ENCODE results near the gene NAALADL2.

Gene NAALADL2

GRCh38 chr3:175005193-175005592, 146.1 kb downstream of the NAALADL2 start:
- TF ChIP-seq, protein P1, sequence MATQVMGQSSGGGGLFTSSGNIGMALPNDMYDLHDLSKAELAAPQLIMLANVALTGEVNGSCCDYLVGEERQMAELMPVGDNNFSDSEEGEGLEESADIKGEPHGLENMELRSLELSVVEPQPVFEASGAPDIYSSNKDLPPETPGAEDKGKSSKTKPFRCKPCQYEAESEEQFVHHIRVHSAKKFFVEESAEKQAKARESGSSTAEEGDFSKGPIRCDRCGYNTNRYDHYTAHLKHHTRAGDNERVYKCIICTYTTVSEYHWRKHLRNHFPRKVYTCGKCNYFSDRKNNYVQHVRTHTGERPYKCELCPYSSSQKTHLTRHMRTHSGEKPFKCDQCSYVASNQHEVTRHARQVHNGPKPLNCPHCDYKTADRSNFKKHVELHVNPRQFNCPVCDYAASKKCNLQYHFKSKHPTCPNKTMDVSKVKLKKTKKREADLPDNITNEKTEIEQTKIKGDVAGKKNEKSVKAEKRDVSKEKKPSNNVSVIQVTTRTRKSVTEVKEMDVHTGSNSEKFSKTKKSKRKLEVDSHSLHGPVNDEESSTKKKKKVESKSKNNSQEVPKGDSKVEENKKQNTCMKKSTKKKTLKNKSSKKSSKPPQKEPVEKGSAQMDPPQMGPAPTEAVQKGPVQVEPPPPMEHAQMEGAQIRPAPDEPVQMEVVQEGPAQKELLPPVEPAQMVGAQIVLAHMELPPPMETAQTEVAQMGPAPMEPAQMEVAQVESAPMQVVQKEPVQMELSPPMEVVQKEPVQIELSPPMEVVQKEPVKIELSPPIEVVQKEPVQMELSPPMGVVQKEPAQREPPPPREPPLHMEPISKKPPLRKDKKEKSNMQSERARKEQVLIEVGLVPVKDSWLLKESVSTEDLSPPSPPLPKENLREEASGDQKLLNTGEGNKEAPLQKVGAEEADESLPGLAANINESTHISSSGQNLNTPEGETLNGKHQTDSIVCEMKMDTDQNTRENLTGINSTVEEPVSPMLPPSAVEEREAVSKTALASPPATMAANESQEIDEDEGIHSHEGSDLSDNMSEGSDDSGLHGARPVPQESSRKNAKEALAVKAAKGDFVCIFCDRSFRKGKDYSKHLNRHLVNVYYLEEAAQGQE (IDR thresholded peaks at IDR 0.05; ENCODE audit: low read depth) = no peak
- no peak for TF ChIP-seq ZBTB7A (IDR thresholded peaks at IDR 0.05; ENCODE audit: low read depth)
- TF ChIP-seq, protein P2, sequence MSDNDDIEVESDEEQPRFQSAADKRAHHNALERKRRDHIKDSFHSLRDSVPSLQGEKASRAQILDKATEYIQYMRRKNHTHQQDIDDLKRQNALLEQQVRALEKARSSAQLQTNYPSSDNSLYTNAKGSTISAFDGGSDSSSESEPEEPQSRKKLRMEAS (IDR thresholded peaks at IDR 0.05) = no peak
- no peak for TF ChIP-seq USF1 (IDR thresholded peaks at IDR 0.05)
- no peak for TF ChIP-seq NFIC (IDR thresholded peaks at IDR 0.05)
- TF ChIP-seq CEBPB (IDR thresholded peaks at IDR 0.05) = no peak
- no peak for TF ChIP-seq TAF1 (IDR thresholded peaks at IDR 0.05; ENCODE audit: low read depth)
- no peak for TF ChIP-seq CREB1 (IDR thresholded peaks at IDR 0.05; ENCODE audit: low read depth)
- no peak for TF ChIP-seq FOXM1 (IDR thresholded peaks at IDR 0.05; ENCODE audit: borderline replicate concordance, low read depth)
- TF ChIP-seq TCF12 (IDR thresholded peaks at IDR 0.05; ENCODE audit: low read depth) = no peak

- TF ChIP-seq YY1 (IDR thresholded peaks at IDR 0.05; ENCODE audit: low read depth) = no peak
- no peak for TF ChIP-seq RAD21 (IDR thresholded peaks at IDR 0.05; ENCODE audit: low read depth)
- no peak for TF ChIP-seq EP300 (IDR thresholded peaks at IDR 0.05; ENCODE audit: borderline replicate concordance)
- no peak for TF ChIP-seq TCF12 (IDR thresholded peaks at IDR 0.05; ENCODE audit: low read depth)
- TF ChIP-seq CEBPB (IDR thresholded peaks at IDR 0.05) = no peak
- TF ChIP-seq, protein P1 (IDR thresholded peaks at IDR 0.05; ENCODE audit: low read depth) = no peak
- TF ChIP-seq EGR1 (IDR thresholded peaks at IDR 0.05) = no peak
- TF ChIP-seq CREB1 (IDR thresholded peaks at IDR 0.05; ENCODE audit: low read depth) = no peak
- no peak for TF ChIP-seq USF1 (IDR thresholded peaks at IDR 0.05)
- TF ChIP-seq TAF1 (IDR thresholded peaks at IDR 0.05; ENCODE audit: low read depth) = no peak
- no peak for TF ChIP-seq TEAD4 (IDR thresholded peaks at IDR 0.05)
Measured at GRCh38 chr3:175005881-175006280, 146.7 kb downstream of the NAALADL2 start.

DNA sequence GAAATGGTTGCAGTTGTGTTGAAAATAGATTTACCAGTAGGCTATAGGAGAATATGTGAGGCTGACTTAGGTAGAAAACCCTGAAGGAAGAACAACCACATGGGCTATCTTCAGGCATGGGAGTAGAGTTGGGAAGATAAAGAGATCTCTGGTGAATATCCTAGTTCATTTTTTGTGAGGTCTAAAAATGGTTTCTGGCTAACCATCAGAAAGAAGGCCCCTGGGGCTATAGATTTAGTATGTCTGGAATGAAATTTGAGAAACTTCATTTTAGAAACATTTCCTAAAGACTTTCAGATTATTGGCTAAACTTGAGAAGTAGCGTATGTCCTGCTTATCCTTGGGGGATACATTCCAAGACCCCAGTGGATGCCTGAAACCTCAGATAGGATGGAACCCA, 148.2 kb downstream of the NAALADL2 start:
- TF ChIP-seq, protein P1 (IDR thresholded peaks at IDR 0.05; ENCODE audit: low read depth) = no peak
- TF ChIP-seq EP300 (IDR thresholded peaks at IDR 0.05; ENCODE audit: borderline replicate concordance) = no peak
- TF ChIP-seq CREB1 (IDR thresholded peaks at IDR 0.05; ENCODE audit: low read depth) = no peak
- TF ChIP-seq TAF1 (IDR thresholded peaks at IDR 0.05; ENCODE audit: low read depth) = no peak
- no peak for TF ChIP-seq ZBTB7A (IDR thresholded peaks at IDR 0.05; ENCODE audit: low read depth)
- TF ChIP-seq EGR1 (IDR thresholded peaks at IDR 0.05) = no peak
- no peak for TF ChIP-seq FOXM1 (IDR thresholded peaks at IDR 0.05; ENCODE audit: borderline replicate concordance, low read depth)
- TF ChIP-seq, protein P2 (IDR thresholded peaks at IDR 0.05) = no peak
- no peak for TF ChIP-seq USF1 (IDR thresholded peaks at IDR 0.05)
- TF ChIP-seq CEBPB (IDR thresholded peaks at IDR 0.05) = no peak

GRCh38 chr3:175009295-175009694, 150.2 kb downstream of the NAALADL2 start:
- no peak for TF ChIP-seq NFIC (IDR thresholded peaks at IDR 0.05)
- TF ChIP-seq CREB1 (IDR thresholded peaks at IDR 0.05; ENCODE audit: low read depth) = no peak
- no peak for TF ChIP-seq RAD21 (IDR thresholded peaks at IDR 0.05; ENCODE audit: low read depth)
- TF ChIP-seq EGR1 (IDR thresholded peaks at IDR 0.05) = no peak
- no peak for TF ChIP-seq TAF1 (IDR thresholded peaks at IDR 0.05; ENCODE audit: low read depth)
- TF ChIP-seq CEBPB (IDR thresholded peaks at IDR 0.05) = no peak
- TF ChIP-seq YY1 (IDR thresholded peaks at IDR 0.05; ENCODE audit: low read depth) = no peak
- TF ChIP-seq ZBTB7A (IDR thresholded peaks at IDR 0.05; ENCODE audit: low read depth) = no peak
- TF ChIP-seq FOXM1 (IDR thresholded peaks at IDR 0.05; ENCODE audit: borderline replicate concordance, low read depth) = no peak
- no peak for TF ChIP-seq EP300 (IDR thresholded peaks at IDR 0.05; ENCODE audit: borderline replicate concordance)
- no peak for TF ChIP-seq USF1 (IDR thresholded peaks at IDR 0.05)
- TF ChIP-seq, protein P1 (IDR thresholded peaks at IDR 0.05; ENCODE audit: low read depth) = no peak
- TF ChIP-seq, protein P2 (IDR thresholded peaks at IDR 0.05) = no peak
- no peak for TF ChIP-seq TCF12 (IDR thresholded peaks at IDR 0.05; ENCODE audit: low read depth)
- no peak for TF ChIP-seq TEAD4 (IDR thresholded peaks at IDR 0.05)
